OCI-LY7 (cell line): ENCODE data around the gene SYTL2. TPM values are rescaled to one million over a fixed set of nuclear protein-coding genes. Genes with fewer than 3 reads are reported as not detected.
"Not testable (repeated sequence)": the region's sequence is repeated elsewhere in the genome, so short reads cannot be mapped to it uniquely, and the experiment has no call there.

ENCODE experiments used
- BruUV-seq: library from RNA; stranded (reverse); fragments of 400-500 nt; replicated peaks from 2 replicates; lab custom pipeline; 2021; lab: Mats Ljungman, UMichigan
- CTCF ChIA-PET: fragments of 300-600 bp; sonication (Branson Sonifier 250); formaldehyde crosslinking; loops from one replicate; lab custom pipeline; 2022; ENCODE audit warnings: antibody characterized with exemption; ENCODE audit not compliant: unreplicated experiment; lab: Charles Lee
- POLR2A ChIA-PET: fragments of 300-600 bp; sonication (Branson Sonifier 250); formaldehyde crosslinking; loops from one replicate; lab custom pipeline; 2022; ENCODE audit warnings: antibody characterized with exemption; lab: Charles Lee
- DNase-seq: peaks from one replicate; pipeline ENCODE4 v3.0.0-alpha.2; 2015; ENCODE audit warnings: low spot score
- H2AFZ ChIP-seq: fragments of 200-600 bp; sonication (generic), shearing (Covaris generic); 2 replicates; pipeline ENCODE4 v1.6.1; 2014; ENCODE audit warnings: mild to moderate bottlenecking, antibody characterized with exemption, low read length, moderate library complexity
- H3K27ac ChIP-seq: fragments of 200-600 bp; sonication (generic); 2 replicates; pipeline ENCODE4 v1.5.1; 2014; ENCODE audit warnings: mixed run types, low read depth, mild to moderate bottlenecking, moderate library complexity, low read length, inconsistent platforms; ENCODE audit not compliant: poor library complexity, severe bottlenecking
- H3K36me3 ChIP-seq: fragments of 200-600 bp; sonication (generic); 2 replicates; pipeline ENCODE4 v1.6.1; 2014; ENCODE audit warnings: mild to moderate bottlenecking, antibody characterized with exemption, low read length, moderate library complexity, mixed read lengths; ENCODE audit not compliant: insufficient read depth
- H3K4me1 ChIP-seq: fragments of 200-600 bp; sonication (generic); 2 replicates; pipeline ENCODE4 v1.5.1; 2014; ENCODE audit warnings: mild to moderate bottlenecking, low read length; ENCODE audit not compliant: insufficient read depth, poor library complexity, severe bottlenecking
- H3K4me2 ChIP-seq: fragments of 200-600 bp; sonication (generic); 2 replicates; pipeline ENCODE4 v1.6.1; 2014; ENCODE audit warnings: mild to moderate bottlenecking, low read length
- H3K4me3 ChIP-seq: fragments of 200-600 bp; sonication (generic); 2 replicates; pipeline ENCODE4 v1.5.1; 2014; ENCODE audit warnings: mild to moderate bottlenecking, low read depth, low read length; ENCODE audit not compliant: poor library complexity, severe bottlenecking
- H3K79me2 ChIP-seq: fragments of 200-600 bp; sonication (generic); 2 replicates; pipeline ENCODE4 v1.6.1; 2016; ENCODE audit warnings: low read depth, mild to moderate bottlenecking, low read length, moderate library complexity, mixed read lengths; ENCODE audit not compliant: insufficient read depth
- H3K9me2 ChIP-seq: fragments of 200-600 bp; sonication (generic); 2 replicates; pipeline ENCODE4 v1.6.1; 2016; ENCODE audit warnings: mild to moderate bottlenecking, low read length, mixed read lengths; ENCODE audit not compliant: insufficient read depth
- H3K9me3 ChIP-seq: fragments of 200-600 bp; sonication (generic); 2 replicates; pipeline ENCODE4 v1.6.1; 2014; ENCODE audit warnings: mild to moderate bottlenecking, mixed run types, low read length, mixed read lengths
- H4K20me1 ChIP-seq: fragments of 200-600 bp; sonication (generic); 2 replicates; pipeline ENCODE4 v1.6.1; 2014; ENCODE audit warnings: mild to moderate bottlenecking, antibody characterized with exemption, low read length, moderate library complexity, mixed read lengths; ENCODE audit not compliant: insufficient read depth
- EZH2phosphoT487 ChIP-seq: fragments of 200-600 bp; sonication (generic); IDR thresholded peaks from 2 replicates; pipeline ENCODE4 v1.6.1; 2018; ENCODE audit warnings: low read depth, borderline replicate concordance, mild to moderate bottlenecking, mixed run types, antibody characterized with exemption, low read length, moderate library complexity, mixed read lengths
- intact Hi-C: fragments of 100-400 bp; cut with micrococcal nuclease; formaldehyde crosslinking; loops from one replicate; pipeline ENCODE4 v1.10.0; 2022; ENCODE audit not compliant: unreplicated experiment
- total RNA-seq, 2 experiments: library from RNA; depleted of rRNA in 1 of 2; stranded (reverse); fragments of >200 nt in 1 of 2; shearing (Covaris generic) in 1 of 2; gene quantifications; 2 replicates each; pipeline ENCODE4 v1.2.3, GENCODE V29; 2014 to 2022
- TF ChIP-seq, protein P1 (sequence below): fragments of 200-600 bp; sonication (generic); conservative IDR thresholded peaks from 2 replicates; pipeline ENCODE4 v1.5.1; 2014; ENCODE audit warnings: mild to moderate bottlenecking, antibody characterized with exemption, low read length, moderate library complexity, mixed read lengths

Gene SYTL2
- total RNA-seq, 2 experiments from 2014 or later, result 2.6 to 5.1 TPM

DNA sequence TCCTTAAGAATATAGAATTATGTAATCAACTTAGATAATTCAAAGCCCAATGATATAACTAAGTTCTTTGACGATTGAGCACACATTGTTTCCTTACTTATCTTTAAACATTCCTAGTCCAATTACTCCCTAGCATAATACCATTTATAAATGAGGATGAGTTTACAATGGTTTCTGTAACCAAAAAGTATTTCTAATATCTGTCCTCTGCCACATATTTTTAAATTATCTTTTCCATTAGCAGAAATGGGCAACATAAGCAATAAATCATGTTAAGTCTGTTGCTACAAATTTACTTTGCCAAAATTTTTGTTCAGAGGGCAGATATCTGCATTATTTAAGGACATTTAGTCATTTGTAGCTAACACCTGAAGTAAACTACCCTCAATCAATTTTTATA, 152.8 kb downstream of the SYTL2 start:
- Histone ChIP-seq H3K27ac (no peak overlapping the region), H3K36me3 (peaks cover 94% of the 10 kb centered on the region), H3K79me2 (peaks cover 82% of the 10 kb centered on the region), H3K9me3 (no peaks in the 10 kb centered on the region), H3K4me3 (no peak overlapping the region), H3K4me2 (0 out of 2 replicates have a peak overlapping the region, but pooled peaks have one; percentile 9), H3K4me1 (peaks cover 26% of the 10 kb centered on the region), H2AFZ (no peak overlapping the region), H3K9me2 (no peaks in the 10 kb centered on the region), H4K20me1 (peaks cover 70% of the 10 kb centered on the region)
- CTCF ChIA-PET, result no interaction called here
- POLR2A ChIA-PET, result interaction anchor here (1.6 to 6.8 kb wide), 2 partner anchors 10 to 27 kb away, joined by 4 to 94 read pairs; partner anchors contain the start of gene TMEM126A
- intact Hi-C loops, result no loop called here
- TF ChIP-seq EZH2phosphoT487, result no peak
- TF ChIP-seq, protein P1, sequence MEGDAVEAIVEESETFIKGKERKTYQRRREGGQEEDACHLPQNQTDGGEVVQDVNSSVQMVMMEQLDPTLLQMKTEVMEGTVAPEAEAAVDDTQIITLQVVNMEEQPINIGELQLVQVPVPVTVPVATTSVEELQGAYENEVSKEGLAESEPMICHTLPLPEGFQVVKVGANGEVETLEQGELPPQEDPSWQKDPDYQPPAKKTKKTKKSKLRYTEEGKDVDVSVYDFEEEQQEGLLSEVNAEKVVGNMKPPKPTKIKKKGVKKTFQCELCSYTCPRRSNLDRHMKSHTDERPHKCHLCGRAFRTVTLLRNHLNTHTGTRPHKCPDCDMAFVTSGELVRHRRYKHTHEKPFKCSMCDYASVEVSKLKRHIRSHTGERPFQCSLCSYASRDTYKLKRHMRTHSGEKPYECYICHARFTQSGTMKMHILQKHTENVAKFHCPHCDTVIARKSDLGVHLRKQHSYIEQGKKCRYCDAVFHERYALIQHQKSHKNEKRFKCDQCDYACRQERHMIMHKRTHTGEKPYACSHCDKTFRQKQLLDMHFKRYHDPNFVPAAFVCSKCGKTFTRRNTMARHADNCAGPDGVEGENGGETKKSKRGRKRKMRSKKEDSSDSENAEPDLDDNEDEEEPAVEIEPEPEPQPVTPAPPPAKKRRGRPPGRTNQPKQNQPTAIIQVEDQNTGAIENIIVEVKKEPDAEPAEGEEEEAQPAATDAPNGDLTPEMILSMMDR, result no peak
- no peak for DNase-seq
- no TSS peak for BruUV-seq

DNA sequence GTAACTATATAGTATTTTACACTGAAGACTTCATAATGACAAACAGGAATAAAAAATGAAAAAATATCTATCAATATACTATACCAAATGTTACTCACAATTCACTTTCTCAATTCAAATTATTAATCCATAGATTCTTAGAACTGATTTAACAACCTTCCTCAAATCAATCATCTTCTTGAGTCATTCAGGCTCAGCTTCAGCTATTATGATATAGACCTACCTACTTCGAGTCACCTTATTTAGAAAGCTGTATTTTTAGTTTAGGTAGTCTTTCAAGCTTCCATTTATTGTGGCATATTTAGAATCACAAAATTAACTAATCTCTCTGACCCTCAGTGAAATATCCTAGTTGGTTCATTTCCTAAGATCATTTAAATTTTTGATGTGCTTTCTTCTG, 154.2 kb downstream of the SYTL2 start:
- POLR2A ChIA-PET, result interaction anchor here (1.3 to 6.8 kb wide), 3 partner anchors 9 to 355 kb away, joined by 3 to 94 read pairs (median 4); partner anchors contain the start of gene TMEM126A
- Histone ChIP-seq H3K9me3 (no peaks in the 10 kb centered on the region), H3K36me3 (peaks cover 90% of the 10 kb centered on the region), H3K4me1 (peaks cover 26% of the 10 kb centered on the region), H3K79me2 (peaks cover 68% of the 10 kb centered on the region), H3K4me3 (no peak overlapping the region), H3K9me2 (no peaks in the 10 kb centered on the region), H3K27ac (no peak overlapping the region), H4K20me1 (peaks cover 60% of the 10 kb centered on the region), H3K4me2 (no peak overlapping the region), H2AFZ (no peak overlapping the region)
- intact Hi-C loops, result no loop called here
- no peak for DNase-seq
- TF ChIP-seq, protein P1, result no peak
- TF ChIP-seq EZH2phosphoT487, result no peak
- CTCF ChIA-PET, result interaction anchor here (1.0 kb wide), 1 partner anchor 9 kb away, joined by 4 read pairs; the partner anchor contains the start of gene TMEM126A
- no TSS peak for BruUV-seq

DNA sequence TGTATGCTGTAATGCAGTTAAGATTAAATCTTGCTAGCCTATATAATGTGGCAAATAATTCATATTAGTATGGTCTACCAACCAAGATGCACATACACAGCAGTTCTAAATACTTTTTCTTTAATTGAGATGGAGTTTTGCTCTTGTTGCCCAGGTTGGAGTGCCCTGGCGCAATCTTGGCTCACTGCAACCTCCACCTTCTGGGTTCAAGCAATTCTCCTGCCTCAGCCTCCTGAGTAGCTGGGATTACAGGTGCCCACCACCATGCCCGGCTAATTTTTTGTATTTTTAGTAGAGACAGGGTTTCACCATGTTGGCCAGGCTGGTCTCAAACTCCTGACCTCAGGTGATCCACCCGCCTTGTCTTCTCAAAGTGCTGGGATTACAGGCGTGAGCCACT, 156.6 kb downstream of the SYTL2 start:
- H2AFZ ChIP-seq, H3K4me2 ChIP-seq, H3K9me2 ChIP-seq, CTCF ChIA-PET, BruUV-seq, H3K9me3 ChIP-seq, intact Hi-C loops, H3K27ac ChIP-seq, POLR2A ChIA-PET, DNase-seq, H3K4me1 ChIP-seq, H3K4me3 ChIP-seq: not testable (repeated sequence)
- Histone ChIP-seq H3K79me2 (peaks cover 53% of the 10 kb centered on the region), H4K20me1 (peaks cover 37% of the 10 kb centered on the region), H3K36me3 (peaks cover 79% of the 10 kb centered on the region)
